Measurements from ENCODE around the gene CIP2A. TPM values are rescaled to one million over a fixed set of nuclear protein-coding genes. Genes with fewer than 3 reads are reported as not detected.
A peak's percentile ranks its signal among the peaks of the same experiment; 100 is the strongest.

CIP2A gene
- total and polyA plus RNA-seq, 2 experiments from 2014 or later: 48.1 to 63.5 TPM

- TF ChIP-seq ZNF462 (CRISPR knock-in tag; IDR thresholded peaks at IDR 0.05) (no peak), NANOG (IDR thresholded peaks at IDR 0.05; ENCODE audit: borderline replicate concordance) (no peak)
Measured at GRCh38 chr3:108589998-108590323, 723 bp upstream of the CIP2A start (continued).

GRCh38 chr3:108588601-108589000, 637 bp downstream of the CIP2A start:
- Histone ChIP-seq H3K9me2 (ENCODE audit: insufficient read depth) (no peaks in the 10 kb centered on the region), H3K4me1 (ENCODE audit: insufficient read depth) (peaks cover 20% of the 10 kb centered on the region), H4K20me1 (replicated peaks; ENCODE audit: insufficient read depth) (no peaks in the 10 kb centered on the region), H3F3A (replicated peaks; ENCODE audit: low read depth) (no peaks in the 10 kb centered on the region), H2AFZ (0 out of 2 replicates have a peak overlapping the region, but pooled peaks have one; percentile 70), H3K27me3 (ENCODE audit: insufficient read depth) (no peaks in the 10 kb centered on the region), H3K4me3 (peak overlapping the region; percentile 66), H3K27ac (ENCODE audit: low read depth) (peak overlapping the region; percentile 99), H3K79me2 (replicated peaks; ENCODE audit: insufficient read depth) (peaks cover 84% of the 10 kb centered on the region), H3K36me3 (ENCODE audit: insufficient read depth) (no peaks in the 10 kb centered on the region; the same call in 1 of the 2 replicates), H3K4me2 (peak overlapping the region; percentile 95)
- peaks cover 34% of the 10 kb centered on the region for H3K4me1 Mint-ChIP-seq
- H3K9me3 Mint-ChIP-seq: no peaks in the 10 kb centered on the region
- H3K4me3 Mint-ChIP-seq: peak overlapping the region; percentile 98
- H3K36me3 Mint-ChIP-seq (ENCODE audit: low read depth): peaks cover 13% of the 10 kb centered on the region; the same call in 2 of the 3 replicates
- ATAC-seq: no peak
- no peak for TF ChIP-seq ETS1 (IDR thresholded peaks at IDR 0.05)
- TF ChIP-seq POLR2AphosphoS5 (IDR thresholded peaks at IDR 0.05; ENCODE audit: low read depth): no peak
- no peak for TF ChIP-seq CREB1 (CRISPR knock-in tag; IDR thresholded peaks at IDR 0.05; ENCODE audit: low read depth)
- TF ChIP-seq STAT1 (IDR thresholded peaks at IDR 0.05; ENCODE audit: unreplicated experiment): no peak
- TF ChIP-seq ZNF331 (CRISPR knock-in tag; IDR thresholded peaks at IDR 0.05; ENCODE audit: low read depth): no peak
- no peak for TF ChIP-seq CTCF (conservative IDR thresholded peaks at IDR 0.05; ENCODE audit: low read depth in 2 of 2)
- no peak for TF ChIP-seq ZNF114 (CRISPR knock-in tag; IDR thresholded peaks at IDR 0.05)
- no peak for TF ChIP-seq EZH2 (IDR thresholded peaks at IDR 0.05; ENCODE audit: low read depth, unreplicated experiment)
- TF ChIP-seq NANOG (IDR thresholded peaks at IDR 0.05; ENCODE audit: borderline replicate concordance): no peak
- TF ChIP-seq REST (IDR thresholded peaks at IDR 0.05; ENCODE audit: unreplicated experiment): no peak
- H3K27me3 Mint-ChIP-seq (ENCODE audit: insufficient read depth, low read depth, poor library complexity): peaks cover 4% of the 10 kb centered on the region
- peak overlapping the region; percentile 97 for H3K27ac Mint-ChIP-seq
- DNase-seq (ENCODE audit: low spot score): no peak

Measured in GM23338 (cell line).